ENCODE results near the gene PITPNC1.
"Not testable (repeated sequence)": the region's sequence is repeated elsewhere in the genome, so short reads cannot be mapped to it uniquely, and the experiment has no call there.

Gene PITPNC1

DNA sequence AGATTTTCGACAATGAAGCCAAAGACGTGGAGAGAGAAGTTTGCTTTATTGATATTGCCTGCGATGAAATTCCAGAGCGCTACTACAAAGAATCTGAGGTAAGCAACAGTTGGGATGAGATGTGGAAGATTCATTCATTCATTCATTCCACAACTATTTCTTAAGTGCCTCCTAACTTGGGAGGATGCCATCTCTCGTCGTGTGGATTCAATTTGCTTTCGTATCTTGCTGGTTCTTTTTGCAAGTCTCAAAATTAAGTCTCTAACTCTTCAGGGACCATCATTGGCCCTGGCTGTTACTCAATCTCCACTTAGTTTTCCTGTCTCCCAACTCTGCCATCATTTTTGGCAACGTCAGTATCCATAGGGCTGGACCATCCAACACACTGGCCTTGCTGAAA lies 255.1 kb downstream of the PITPNC1 start:
- no peak for FAIRE-seq

DNA sequence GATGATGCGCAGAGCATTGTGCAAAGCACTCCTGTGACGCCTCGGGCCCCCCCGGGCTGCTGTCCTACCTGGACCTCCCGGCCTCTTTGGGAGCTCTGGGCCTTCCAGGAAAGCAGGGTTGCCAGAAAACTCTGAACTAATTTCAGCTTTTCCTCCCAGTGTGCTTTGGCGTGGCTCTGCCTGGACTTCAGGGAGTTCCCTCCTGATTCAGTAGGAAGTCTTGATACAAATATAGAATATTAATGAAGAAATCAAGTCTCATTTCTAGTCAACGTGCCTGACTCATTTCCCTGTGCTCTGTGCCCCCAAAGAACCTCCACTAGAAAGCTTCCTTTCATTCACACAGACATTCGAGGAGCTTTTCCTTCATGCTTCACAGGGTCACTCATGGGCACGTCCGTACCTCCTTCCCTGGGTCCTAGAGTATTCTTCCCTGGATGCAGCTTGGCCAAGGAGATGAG lies 256.7 kb downstream of the PITPNC1 start:
- FAIRE-seq = no peak

DNA sequence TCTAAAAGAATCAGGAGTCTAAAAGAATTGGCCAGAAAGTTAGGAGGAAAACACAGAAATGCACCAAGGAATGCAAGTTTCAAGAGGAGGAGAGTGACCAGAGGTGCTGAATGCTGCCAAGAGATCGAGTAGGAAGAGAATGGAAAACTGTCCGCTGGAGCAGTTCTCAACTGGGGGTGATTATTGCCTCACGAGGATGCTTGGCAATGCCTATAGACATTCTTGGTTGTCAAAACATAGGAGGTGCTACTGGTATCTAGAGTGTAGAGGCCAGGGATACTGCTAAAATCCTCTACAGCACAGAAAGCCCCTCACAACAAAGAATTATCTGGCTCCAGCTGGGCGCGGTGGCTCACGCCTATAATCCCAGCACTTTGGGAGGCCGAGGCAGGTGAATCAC lies 258.6 kb downstream of the PITPNC1 start:
- no peak for FAIRE-seq

DNA sequence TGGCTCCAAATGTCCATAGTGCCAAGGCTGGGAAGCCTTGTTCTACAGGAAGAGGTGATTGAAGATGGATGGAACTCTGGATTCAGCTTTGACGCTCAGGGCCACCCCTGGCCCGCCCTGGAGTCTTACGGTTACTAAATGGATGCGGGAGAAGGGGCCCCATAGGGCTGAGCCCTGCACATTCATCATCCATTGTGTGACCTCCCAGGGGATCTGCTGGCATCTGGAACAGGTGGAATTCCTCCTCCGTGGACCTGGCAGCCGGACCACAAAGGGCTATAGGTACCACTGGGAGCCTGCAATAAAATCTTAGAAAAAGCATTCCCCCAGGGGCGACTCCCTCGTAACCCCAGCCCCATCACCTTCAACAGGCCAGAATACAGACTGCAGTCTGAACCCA lies 259.2 kb downstream of the PITPNC1 start:
- FAIRE-seq = no peak

DNA sequence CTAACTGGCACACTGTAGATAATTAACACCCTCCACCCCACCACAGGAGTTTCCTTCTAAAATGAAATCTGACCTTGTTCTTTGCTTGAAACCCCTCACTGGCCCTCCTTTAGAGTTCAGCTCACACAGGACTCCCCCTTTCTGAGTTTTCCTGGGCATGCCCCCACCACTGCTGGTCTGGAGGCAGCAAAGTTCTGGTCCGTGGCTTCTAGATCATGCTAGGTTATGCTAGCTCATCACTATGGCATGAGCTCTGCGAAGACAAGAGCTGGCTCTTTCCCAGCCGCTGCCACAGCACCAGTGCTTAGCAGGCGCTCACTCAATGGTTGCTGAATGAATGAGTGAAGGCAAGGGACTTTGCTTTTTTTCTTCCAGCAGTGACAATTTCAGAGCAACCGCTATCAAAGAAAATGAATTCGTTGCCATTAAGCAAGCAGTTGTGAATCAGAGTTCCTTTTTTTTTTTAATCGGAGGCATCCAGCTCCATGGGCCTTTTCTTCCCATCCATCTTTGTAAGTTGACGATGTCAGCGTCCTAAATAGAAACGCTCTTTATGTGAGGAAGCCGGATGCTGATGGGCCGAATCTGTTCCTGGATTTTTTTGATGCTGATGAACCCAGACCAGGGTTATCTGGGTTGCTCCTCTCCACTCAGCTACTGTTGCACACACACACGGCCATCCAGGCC lies 259.9 kb downstream of the PITPNC1 start:
- no peak for FAIRE-seq

DNA sequence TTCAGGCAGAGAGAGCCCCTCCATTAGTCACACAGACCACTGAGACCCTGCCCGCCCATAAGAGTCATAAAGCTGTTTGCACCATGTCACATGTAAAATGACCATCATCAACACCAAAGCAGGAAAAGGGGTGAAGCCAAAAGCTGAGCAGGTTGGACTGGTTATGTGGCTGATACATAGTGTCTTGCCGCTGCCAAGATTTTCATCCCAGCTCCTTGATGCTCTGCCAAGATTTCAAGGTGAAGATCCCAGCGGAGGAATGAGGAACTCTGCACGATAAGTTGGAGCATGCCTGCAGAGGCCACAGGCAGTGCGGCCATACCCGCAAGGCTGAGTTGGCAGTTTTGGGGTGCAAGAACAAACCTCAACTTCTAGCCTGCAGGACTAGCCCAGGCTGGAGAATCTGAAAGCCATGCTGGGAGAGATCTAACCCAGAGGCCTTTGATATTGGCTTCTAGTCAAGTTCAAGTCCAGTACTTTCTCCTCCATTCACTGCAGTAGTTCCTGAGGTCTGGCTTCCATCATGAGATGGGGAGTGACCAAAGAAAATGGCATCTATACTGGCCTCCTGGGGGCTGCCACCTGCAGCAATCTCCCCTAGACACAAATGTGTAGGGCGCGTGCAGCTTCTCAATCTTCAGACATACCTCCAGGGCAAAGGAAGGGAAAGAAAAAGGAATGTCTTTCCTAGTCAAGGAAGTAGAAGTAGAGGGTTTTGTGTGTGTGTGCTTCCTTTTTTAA lies 261.0 kb downstream of the PITPNC1 start:
- no peak for FAIRE-seq

DNA sequence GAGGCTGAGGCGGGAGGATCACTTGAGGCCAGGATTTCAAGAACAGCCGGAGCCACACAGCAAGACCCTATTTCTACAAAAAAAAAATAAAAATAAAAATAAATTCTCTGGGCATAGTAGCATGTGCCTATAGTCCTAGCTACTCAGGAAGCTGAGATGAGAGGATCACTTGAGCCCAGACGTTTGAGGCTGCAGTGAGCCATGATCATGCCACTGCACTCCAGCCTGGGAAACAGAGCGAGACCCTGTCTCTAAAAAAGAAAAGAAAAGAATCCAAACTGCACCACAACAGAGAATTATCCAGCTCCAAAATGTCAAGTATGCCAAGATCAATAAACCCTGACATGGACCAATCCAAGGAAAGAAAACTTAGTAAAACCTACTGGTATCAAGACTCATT lies 261.8 kb downstream of the PITPNC1 start:
- FAIRE-seq = no peak

DNA sequence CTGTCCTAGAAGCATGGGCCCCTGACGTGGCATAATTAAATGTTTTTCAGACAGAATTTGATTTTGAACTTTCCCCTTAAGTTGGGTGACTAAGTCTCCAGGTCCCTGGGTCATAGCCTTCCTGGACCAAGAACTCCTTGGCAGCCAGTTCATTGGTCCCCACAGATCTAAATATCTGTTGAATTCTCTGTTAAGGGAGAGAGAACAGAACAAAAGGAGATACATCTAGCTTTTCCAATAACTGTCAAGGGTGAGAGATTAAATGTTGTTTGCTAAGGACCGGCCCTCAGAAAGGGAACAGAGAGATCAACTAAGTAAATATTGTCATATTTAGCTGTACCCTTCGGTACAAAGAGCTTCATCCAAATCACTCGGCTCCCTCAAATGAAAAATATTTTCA lies 262.5 kb downstream of the PITPNC1 start:
- FAIRE-seq = no peak

DNA sequence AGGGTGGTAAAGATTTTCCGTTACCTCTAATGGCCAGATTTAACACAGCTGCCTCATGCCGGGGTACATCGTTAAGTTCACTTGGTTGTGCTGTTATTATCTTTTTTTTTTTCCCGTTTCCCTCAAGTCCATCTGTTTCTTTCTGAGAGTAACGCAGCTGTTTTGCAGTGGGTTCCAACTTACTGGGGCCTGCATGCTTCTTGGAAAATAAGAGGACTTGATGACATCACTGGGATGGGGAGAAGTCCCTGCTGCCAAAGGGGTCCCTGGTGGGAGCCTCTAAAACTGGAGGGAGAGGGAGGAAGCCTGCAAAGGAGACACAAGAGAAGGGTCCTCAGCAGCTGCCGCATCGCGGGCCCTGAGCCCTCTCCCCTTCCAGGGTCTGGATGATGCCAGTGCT lies 262.9 kb downstream of the PITPNC1 start:
- no peak for FAIRE-seq

DNA sequence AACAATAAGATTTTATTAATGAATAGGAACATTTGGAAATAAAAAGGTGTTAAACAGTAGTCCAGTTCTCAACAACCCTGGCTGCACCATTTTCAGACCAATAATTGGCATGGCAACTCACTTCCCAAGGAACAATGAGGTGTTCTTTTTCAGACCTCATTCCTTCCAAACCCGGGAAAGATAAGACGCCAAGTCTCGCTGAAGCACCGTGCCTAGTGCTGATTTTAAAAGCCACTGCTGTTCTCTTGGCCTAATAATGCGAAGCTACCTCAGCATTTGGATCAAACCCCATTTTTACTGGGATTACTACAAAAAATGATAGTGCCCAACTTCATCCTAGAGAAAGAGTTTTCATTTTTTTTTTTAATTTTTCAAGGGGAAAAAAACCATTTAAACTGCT lies 265.4 kb downstream of the PITPNC1 start:
- FAIRE-seq = no peak

DNA sequence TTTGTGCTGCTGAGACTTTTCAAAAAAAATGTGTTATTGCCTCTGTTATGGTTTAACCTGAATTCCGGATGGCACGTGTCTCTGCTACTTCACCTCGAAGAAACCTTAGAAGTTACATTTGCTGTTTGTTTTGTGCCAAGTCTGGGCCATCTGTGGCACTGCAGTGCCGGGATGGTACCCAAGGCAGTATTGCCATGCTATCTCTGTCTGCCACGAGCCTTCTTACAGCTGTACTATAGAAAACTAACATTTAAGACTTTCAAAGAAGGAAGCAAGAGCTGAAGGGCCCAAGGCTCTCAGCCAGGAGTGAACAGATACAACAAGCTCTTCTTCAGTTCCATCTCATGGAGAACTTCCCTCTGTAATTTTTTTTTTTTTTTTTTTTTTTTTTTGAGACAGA lies 267.0 kb downstream of the PITPNC1 start:
- FAIRE-seq = no peak

DNA sequence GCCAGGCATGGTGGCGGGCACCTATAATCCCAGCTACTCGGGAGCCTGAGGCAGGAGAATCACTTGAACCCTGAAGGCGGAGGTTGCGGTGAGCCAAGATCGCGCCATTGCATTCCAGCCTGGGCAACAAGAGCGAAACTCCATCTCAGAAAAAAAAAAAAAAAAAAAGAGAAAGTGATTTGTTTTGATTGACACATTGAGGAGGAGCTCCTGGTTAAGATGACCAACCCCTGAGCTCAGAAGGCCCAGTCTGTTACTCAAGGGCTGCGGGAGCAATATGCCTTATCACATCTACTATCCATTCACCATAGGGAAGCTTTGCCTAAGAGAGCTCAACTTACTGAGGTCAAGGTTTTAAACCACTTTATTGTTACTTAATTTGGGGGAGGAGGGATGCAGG lies 268.1 kb downstream of the PITPNC1 start:
- FAIRE-seq = not testable (repeated sequence)

DNA sequence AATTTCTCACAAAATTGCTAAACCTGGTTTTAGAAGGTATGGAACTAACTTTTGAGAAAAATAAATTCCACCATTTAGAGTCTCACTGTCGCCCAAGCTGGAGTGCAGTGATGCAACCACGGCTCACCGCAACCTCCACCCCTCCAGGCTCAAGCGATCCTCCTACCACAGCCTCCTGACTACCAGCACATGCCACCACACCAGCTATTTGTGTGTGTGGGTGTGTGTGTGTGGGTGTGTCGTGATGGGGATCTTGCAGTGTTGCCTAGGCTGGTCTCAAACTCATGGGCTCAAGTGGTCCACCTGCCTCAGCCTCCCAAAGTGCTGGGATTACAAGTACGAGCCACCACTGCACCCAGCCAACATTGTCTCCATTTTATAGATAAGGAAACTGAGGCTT lies 269.4 kb downstream of the PITPNC1 start:
- FAIRE-seq = no peak

DNA sequence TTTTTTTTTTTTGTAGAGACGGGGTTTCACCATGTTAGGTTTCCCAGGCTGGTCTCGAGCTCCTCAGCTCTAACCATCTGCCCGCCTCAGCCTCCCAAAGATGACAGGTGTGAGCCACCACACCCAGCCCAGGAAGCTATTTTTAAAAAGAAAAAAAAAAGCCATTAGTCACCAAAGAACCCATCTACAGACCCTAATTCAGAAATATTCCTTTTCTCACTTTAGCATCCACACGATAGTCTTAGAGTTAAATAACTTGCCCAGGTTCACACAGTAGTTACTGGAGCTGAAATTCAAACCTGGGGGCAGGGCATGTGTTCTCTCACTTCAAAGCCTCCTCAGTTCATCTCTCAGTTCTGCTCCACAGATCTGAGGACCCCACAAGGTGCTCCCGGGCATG lies 270.4 kb downstream of the PITPNC1 start:
- no peak for FAIRE-seq

DNA sequence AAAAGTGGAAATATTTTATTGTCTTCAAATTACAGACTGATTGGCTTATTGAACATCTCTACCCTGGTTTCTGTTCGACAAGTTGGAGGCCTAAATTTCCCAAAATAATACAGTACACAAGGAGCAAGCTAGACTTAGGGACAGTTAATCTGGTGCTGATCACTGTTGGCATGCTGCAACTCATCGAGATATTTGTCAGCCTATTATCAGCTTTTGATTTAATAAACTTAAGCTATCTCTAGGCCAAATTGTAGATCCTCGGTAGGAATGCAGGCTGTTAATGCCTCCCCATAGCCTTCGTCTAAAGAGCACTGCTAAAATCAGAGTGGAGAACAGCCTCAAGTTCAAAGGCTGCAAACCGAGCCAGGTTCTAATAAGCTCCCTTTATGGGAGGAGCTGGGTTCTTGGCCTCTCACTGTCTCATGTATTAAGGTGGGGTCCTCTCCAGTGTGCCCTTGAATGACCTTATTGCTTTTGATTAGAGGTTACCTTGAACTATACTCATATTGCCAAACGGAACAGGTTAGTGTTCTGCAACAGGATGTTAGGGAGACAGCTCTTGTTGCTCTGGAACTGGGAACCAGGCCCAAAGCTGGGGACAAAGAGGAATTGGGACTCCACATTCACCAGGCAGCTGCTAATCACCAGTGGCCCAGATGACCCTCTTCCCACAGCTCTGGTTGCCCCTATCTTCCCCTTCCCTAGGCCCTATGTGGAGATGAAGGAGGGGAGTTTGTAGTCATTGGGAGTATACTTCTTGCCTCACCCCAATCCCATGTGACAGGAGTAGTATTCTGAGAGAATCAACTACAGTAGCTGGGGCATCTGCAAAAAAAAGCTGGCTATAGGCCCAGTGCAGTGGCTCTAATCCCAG lies 271.2 kb downstream of the PITPNC1 start:
- no peak for FAIRE-seq

DNA sequence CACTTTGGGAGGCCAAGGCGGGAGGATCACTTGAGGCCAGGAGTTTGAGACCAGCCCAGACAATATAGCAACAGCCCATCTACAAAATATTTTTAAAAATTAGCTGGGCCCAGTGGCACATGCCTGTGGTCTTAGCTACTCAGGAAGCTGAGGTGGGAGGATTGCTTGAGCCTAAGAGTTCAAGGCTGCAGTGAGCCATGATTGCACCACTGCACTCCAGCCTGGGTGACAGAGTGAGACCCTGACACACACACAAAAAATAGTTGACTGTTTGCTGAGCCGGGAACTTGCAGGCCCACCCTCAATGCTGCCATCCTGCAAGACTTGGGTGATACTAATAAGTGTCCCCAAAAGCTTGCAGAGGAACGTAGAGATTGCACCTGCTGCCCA lies 271.8 kb downstream of the PITPNC1 start:
- FAIRE-seq = not testable (repeated sequence)

DNA sequence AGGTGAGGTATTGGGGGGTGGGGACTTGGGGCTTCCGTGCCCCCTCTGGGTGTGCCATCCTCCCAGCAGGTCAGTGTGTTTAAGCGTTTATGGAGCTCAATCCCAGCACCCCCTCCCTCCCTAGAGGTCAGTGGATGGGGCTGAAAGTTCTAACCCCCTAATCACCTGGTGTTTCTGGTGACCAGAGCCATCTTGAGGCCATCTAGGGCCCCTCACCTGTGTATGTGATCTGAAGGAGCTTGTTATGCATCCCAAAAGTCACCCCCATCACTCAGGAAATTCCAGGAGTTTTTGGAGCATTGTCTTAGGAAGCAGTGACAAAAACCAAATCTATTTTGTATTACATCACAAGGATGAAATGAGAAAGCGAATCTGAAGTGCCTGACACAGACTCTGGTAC lies 272.8 kb downstream of the PITPNC1 start:
- no peak for FAIRE-seq

DNA sequence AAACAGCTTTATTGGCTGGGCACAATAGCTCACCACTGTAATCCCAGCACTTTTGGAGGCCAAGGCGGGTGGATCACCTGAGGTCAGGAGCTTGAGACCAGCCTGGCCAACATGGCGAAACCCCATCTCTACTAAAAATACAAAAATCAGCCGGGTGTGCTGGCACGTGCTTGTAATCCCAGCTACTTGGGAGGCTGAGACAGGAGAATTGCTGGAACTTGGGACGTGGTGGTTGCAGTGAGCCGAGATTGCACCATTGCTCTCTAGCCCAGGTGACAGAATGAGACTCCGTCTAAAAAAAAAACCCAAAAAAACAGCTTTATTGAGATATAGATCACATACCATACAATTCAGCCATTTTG lies 274.1 kb downstream of the PITPNC1 start:
- not testable (repeated sequence) for FAIRE-seq

DNA sequence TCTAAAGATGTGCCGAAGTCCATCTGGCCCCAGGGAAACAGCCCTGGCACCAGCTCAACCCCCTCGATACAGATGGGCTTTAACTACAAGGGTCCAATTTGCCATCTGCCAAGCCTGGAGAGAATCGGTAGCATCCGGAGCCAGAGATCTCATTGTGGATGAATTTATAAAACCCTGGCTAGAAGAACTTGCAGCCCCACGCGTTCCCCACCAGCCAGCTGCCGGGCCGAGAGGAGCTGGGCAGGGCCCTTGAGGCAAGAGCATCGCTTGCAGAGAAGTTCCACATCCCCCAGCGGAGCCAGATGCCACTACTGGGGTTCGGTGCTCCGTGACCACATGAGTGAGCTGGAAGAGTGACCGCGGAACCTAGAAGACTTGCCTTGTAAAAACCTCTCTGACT lies 275.4 kb downstream of the PITPNC1 start:
- FAIRE-seq = no peak

DNA sequence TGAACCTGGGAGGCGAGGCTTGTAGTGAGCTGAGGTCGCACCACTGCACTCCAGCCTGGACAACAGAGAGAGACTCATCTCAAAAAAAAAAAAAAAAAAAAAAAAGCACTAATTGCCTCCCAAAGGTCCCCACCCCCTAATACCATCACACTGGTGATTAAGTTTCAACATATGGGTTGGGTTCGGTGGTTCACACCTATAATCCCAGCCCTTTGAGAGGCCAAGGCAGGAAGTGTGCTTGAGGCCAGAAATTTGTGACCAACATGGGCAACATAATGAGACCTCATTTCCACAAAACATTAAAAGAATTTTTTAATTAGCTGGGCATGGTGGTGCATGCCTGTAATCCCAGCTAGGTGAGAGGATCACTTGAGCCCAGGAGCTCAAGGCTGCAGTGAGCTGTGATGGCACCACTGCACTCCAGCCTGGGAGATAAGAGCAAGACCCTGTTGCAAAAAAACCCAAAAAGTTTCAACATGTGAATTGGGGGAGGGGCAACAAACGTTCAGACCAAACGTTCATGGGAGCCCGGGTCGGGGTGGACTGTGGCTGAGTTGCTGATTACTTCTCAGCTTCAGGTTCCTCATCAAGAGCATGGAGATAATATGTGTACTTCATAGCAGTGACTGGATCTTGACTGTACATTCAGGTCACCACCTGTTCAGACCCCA lies 278.5 kb downstream of the PITPNC1 start:
- FAIRE-seq = no peak

DNA sequence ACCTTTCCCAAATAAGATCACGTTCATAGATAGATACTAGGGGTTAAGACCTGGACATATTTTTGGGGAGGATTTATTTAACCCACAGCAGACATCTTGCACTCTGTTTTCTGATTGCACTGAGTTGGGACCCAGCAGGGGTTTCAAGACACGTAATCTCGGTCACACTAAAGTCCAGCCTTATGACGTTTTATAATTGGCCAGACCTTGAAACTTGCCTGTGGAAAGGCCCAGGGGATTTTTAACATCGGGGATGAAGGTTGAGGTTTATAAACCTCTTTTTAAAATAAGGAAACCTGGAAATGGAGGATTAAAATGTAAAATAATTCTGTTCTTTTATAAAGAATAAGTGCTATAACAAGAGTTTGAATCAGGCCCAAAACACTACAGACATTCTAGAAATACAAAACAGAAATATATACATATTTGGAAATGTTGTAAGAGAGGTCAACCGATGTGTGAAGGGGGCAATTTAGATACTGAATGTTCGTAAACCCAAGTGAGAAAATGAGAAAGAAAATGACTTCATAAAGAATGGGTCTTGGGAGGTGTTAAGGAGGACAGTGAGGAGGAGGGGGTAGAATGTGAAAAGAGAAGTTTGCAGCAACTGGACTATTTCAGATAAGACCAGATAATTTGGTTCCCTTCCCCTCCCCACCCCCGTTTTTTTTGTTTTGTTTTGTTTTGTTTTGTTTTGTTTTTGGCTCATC lies 279.6 kb downstream of the PITPNC1 start:
- no peak for FAIRE-seq

DNA sequence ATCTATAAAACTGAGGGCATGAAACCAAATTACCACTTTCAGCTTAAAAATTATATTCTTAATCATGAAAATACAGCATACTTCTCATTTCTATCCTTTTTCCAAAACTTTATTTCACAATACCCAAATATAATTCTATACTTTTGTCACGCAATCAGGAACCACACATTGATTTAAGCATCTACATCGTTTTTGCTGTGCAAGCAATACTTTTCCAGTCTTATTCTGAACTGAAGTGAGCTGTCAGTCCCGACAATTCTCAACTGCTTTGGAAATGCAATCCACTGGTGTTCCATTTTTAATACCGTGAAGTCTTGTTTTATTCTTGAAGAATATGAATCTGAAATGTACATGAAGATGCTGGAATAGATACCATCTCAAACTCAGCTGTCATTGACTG lies 280.5 kb downstream of the PITPNC1 start:
- FAIRE-seq = no peak

Measured in endometrium (tissue), 2 donors.